HG02938 (cell line): ENCODE measurements around the gene BCAP29.
"Not testable (repeated sequence)": the region's sequence is repeated elsewhere in the genome, so short reads cannot be mapped to it uniquely, and the experiment has no call there.

ENCODE experiments used
- ATAC-seq: cut with Tn5 transposase; IDR thresholded peaks from one replicate; pipeline ENCODE4 v1.9.1; 2021; ENCODE audit warnings: mild to moderate bottlenecking, moderate library complexity; ENCODE audit not compliant: unreplicated experiment

BCAP29 gene, protein sequence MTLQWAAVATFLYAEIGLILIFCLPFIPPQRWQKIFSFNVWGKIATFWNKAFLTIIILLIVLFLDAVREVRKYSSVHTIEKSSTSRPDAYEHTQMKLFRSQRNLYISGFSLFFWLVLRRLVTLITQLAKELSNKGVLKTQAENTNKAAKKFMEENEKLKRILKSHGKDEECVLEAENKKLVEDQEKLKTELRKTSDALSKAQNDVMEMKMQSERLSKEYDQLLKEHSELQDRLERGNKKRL

DNA sequence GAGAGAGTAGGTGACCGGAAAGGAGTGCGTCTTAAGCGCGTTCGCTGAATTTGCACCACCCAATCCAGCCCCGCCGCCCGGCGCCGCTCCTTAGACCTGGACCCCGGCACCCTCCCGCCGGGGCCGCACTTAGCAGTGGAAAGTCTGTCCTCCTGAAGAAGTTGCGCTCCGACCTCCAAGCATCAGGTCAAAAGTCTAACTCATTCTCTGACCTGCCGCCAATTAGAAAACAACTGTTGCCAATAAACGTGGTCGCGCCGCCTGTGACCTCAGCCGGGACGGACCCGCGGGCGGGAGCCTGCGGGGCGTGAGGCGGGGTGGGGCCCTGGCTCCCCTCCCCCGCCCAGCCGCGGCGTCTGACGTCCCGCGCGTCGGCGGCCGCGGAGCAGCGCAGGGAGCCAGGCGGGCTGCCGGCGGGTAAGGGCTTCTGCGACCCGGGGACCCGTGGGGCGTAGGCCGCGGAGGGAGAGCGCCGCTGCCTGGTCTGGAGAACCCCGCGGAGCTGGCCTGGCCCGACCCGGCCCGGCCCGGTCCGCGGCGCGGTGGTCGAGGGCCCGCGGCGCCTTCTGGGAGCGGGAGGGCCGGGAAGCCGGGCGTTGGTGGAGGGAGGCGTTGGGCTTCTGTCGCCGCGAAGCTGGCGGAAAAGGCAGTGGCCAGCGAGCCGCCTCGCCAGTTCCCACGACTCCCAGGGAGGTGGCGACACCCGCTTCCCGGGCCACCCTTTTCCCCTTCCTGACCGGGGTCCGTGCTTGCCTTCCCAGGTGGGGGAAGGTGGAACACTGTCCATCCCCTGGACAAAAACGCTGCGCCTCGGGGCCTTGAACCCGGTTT lies at the start of gene BCAP29:
Gene BCAP29 (plus strand): TSS at position 362 of the 831 bp plus-strand sequence. CDS start 527 bp downstream, outside the sequence.
- ATAC-seq, result peak; percentile 88

DNA sequence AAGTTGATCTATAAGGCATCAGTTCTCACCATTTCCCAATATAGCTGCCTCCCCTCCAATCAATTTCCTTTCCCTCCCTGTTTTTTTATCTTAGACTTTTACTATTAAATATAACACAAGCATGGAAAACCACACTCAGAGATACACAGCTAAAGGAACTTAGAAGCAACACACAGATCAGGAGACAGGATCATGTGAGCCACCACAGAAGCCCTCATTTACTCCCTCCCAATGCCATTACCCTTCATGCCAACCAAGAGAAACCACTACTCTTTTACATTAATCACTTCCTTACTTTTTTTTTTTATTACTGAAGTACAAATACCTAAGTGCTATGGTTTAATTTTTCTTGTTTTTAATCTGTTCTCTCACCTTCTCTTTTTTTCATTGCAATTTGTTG lies 49.3 kb upstream of the BCAP29 start:
- no peak for ATAC-seq

DNA sequence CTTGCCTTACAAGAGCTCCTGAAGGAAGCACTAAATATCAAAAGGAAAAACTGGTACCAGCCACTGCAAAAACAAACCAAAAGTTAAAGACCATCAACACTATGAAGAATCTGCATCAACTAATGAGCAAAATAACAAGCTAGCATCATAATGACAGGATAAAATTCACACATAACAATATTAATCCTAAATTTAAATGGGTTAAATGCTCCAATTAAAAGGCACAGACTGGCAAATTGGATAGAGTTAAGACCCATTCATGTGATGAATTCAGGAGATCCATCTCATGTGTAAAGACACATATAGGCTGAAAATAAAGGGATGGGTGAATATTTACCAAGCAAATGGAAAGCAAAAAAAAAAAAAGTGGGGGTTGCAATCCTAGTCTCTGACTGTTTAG lies 45.9 kb upstream of the BCAP29 start:
- ATAC-seq, result no peak

- ATAC-seq, result not testable (repeated sequence)
Measured at GRCh38 chr7:107537228-107537627, 42.8 kb upstream of the BCAP29 start.

- ATAC-seq, result no peak
Measured at GRCh38 chr7:107538001-107538400, 42.0 kb upstream of the BCAP29 start.

- ATAC-seq, result no peak
Measured at GRCh38 chr7:107543338-107543993, 36.6 kb upstream of the BCAP29 start.

- no peak for ATAC-seq
Measured at GRCh38 chr7:107544848-107545591, 35.0 kb upstream of the BCAP29 start.

DNA sequence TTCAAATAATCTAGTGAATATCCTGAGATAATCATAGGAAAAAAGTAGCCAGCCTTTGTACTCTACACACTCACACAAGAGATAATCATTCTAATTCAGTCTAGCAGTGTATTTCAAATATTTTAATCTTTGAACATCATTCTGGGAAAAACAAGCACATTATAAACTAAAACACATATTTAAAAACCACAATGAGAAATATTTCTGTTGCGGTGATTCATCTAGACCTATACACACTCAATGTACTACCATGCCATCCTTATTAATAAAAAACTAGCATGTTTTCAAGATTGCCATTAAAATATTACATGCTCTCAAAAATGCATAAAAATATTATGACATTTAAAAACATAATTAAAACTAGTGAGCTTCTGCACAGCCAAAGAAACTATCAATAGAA lies 28.1 kb upstream of the BCAP29 start:
- no peak for ATAC-seq

- ATAC-seq, result no peak
Measured at GRCh38 chr7:107555893-107556292, 24.2 kb upstream of the BCAP29 start.

DNA sequence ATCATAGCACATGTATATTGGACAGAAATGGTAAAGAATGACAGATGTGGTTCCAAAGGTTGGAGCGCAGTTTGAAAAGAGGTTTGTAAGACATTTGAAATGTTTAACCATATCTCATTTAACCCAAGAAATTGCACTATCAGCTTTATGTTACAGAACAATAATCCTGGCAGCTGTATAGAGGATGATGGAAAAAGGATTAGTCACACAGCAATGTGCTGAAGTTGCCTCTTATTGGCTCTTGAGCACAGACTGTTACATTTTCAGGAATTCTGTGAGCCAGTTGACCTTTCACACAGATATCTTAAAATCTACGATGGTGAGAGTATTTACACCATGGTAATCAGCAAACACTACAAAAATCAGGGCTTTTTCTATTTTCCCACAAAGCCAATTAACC lies 20.2 kb upstream of the BCAP29 start:
- no peak for ATAC-seq

DNA sequence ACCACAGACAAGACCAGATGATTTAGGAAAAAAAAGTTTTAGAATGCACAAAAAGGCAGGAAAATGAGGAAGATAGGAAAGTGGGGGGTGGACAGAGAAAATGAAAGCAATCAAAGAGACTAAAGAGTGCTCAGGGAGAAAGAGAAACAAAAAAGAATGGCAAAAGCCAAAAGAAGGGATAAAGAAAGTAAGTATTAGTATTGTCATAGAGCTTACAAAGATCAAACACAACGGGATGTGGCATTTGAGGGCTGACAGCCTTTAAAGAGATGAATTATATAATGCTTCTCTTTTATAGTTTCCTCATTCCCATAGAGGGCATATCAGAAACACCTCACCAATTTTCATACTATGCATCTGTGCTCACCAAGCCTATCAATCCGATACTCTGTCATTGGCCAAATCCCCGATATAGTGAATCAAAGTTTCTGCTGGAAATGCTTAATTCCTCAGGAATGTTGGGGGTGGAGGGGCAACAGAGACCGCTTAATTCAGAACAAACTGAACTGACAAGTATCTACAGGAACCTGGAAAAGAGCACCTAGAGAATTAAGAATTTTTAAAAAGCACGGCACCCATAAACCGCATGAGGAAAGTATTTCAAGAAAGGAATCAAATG lies 19.0 kb upstream of the BCAP29 start:
- ATAC-seq, result no peak

DNA sequence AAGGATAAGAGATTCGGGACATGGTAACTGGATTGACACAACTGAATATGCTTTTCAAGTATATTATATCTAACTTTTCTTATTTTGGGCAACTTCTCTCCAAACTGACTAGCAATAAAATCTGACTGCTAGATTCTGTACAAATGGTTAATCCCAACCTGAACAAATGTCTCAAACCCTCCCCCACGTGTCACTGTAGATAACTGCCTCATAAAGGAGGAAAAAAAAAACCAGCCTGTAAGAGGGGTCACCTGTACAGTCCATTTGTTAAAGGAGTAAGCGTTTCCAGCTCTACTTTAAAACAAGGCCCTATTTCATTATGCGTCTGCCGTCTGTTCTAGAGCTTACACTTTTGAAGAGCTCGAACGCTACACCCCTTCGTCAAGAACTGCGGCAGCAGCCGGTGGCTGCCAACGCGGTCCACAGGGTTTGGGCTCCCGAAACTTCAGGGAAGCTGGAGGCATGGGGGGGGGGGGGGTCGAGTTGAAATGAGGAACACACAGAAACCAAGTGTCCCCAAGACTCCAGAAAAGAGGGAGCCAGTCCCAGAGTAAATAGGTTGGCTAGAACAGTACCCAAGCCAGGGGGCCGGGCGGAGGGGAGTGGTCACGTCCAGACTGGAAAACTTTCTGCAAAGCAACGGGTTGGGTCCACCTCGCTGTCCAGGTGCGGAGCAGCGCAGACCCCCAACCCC lies 16.8 kb upstream of the BCAP29 start:
- peak; percentile 48 for ATAC-seq

- peak; percentile 94 for ATAC-seq
Measured at GRCh38 chr7:107563775-107564552, 16.1 kb upstream of the BCAP29 start, which contains the start of the genes COG5 and DUS4L. TSS of gene COG5 (minus strand) at chr7:107563920. CDS start at chr7:107563896, 24 bp downstream. TSS of gene DUS4L (plus strand) at chr7:107563971. CDS start at chr7:107567071, 3,100 bp downstream.

GRCh38 chr7:107564553-107565298 lies 15.3 kb upstream of the BCAP29 start:
- no peak for ATAC-seq

DNA sequence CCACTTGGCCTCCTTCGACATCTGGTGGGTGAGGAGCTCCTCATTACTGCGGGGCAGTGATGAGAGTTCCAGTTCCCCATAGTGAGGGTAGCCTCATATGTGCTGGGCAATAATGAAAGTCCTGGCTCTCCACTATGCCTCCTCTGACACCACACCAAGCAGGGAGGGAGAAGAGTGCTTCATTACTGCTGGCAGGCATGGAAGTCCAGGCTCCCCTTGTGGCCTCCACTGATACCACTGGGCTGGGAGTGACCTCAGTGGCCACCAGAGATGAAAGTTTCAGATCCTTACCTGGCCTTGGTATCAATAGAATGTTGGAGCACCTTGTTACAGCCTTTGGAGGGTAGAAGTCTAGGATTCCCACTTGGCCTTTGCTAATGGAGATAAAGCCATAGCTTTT lies 9.7 kb upstream of the BCAP29 start:
- no peak for ATAC-seq

- ATAC-seq, result no peak
Measured at GRCh38 chr7:107573537-107573936, 6.5 kb upstream of the BCAP29 start.

DNA sequence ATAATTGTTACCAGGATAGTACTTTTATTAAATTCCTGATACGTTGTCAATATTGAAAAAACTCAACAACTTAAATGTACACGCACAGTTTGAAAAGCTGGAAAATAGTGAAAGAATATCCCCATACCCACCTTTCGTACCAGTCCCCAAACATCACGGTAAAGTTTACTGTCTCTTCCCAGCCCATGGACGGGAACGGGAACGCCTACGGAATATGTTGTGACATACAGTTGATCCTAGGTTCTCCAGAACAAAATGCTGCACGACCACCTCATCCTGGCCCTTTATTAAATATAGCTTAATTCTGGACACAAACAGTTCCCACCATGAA lies 527 bp upstream of the BCAP29 start:
- no peak for ATAC-seq

- ATAC-seq, result no peak
Measured at GRCh38 chr7:107580716-107581383, 804 bp downstream of the BCAP29 start.
